Type B pancreatic cell (in vitro differentiated cells): ENCODE measurements around the gene FOXP4. TPM values are rescaled to one million over a fixed set of nuclear protein-coding genes. Genes with fewer than 3 reads are reported as not detected.

Experiments used
- DNase-seq: peaks from one replicate; pipeline ENCODE4 v3.0.0; 2021; ENCODE audit warnings: mixed read lengths; ENCODE audit not compliant: unreplicated experiment; ENCODE audit errors: extremely low spot score
- H3K27ac Mint-ChIP-seq: 2 replicates; pipeline ENCODE4 v1.8.0; 2021; ENCODE audit warnings: mild to moderate bottlenecking, mixed read lengths
- H3K27me3 Mint-ChIP-seq: 2 replicates; pipeline ENCODE4 v1.8.0; 2021; ENCODE audit warnings: mixed read lengths
- H3K36me3 Mint-ChIP-seq: 2 replicates; pipeline ENCODE4 v1.8.0; 2021; ENCODE audit warnings: mixed read lengths
- H3K4me1 Mint-ChIP-seq: one replicate; pipeline ENCODE4 v1.8.0; 2021; ENCODE audit warnings: mixed read lengths; ENCODE audit not compliant: unreplicated experiment
- H3K4me3 Mint-ChIP-seq: 2 replicates; pipeline ENCODE4 v1.8.0; 2021; ENCODE audit warnings: mild to moderate bottlenecking, mixed read lengths
- H3K9me3 Mint-ChIP-seq: 2 replicates; pipeline ENCODE4 v1.8.0; 2021; ENCODE audit warnings: mixed read lengths
- total RNA-seq: library from RNA; stranded (reverse); gene quantifications from 2 replicates; pipeline ENCODE4 v1.2.1, GENCODE V29; 2021; ENCODE audit warnings: low replicate concordance
- TF ChIP-seq, protein P1 (sequence below): fragments of 200-600 bp; sonication (generic); conservative IDR thresholded peaks from 2 replicates; pipeline ENCODE4 v1.5.0; 2021; ENCODE audit warnings: antibody characterized with exemption, mild to moderate bottlenecking

FOXP4 gene
- total RNA-seq, 1 donor from 2014 or later: 100 TPM

GRCh38 chr6:41538556-41539182 lies 7.5 kb upstream of the FOXP4 start:
- Mint-ChIP-seq H3K36me3 (no peaks in the 10 kb centered on the region), H3K4me3 (no peak overlapping the region), H3K9me3 (no peaks in the 10 kb centered on the region), H3K27me3 (peaks cover 6% of the 10 kb centered on the region), H3K4me1 (peaks cover 47% of the 10 kb centered on the region), H3K27ac (no peak overlapping the region)
- TF ChIP-seq, protein P1, sequence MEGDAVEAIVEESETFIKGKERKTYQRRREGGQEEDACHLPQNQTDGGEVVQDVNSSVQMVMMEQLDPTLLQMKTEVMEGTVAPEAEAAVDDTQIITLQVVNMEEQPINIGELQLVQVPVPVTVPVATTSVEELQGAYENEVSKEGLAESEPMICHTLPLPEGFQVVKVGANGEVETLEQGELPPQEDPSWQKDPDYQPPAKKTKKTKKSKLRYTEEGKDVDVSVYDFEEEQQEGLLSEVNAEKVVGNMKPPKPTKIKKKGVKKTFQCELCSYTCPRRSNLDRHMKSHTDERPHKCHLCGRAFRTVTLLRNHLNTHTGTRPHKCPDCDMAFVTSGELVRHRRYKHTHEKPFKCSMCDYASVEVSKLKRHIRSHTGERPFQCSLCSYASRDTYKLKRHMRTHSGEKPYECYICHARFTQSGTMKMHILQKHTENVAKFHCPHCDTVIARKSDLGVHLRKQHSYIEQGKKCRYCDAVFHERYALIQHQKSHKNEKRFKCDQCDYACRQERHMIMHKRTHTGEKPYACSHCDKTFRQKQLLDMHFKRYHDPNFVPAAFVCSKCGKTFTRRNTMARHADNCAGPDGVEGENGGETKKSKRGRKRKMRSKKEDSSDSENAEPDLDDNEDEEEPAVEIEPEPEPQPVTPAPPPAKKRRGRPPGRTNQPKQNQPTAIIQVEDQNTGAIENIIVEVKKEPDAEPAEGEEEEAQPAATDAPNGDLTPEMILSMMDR: no peak
- no peak for DNase-seq

GRCh38 chr6:41539204-41539603 lies 7.0 kb upstream of the FOXP4 start:
- H3K27me3 Mint-ChIP-seq: peaks cover 6% of the 10 kb centered on the region
- no peak for DNase-seq
- H3K9me3 Mint-ChIP-seq: no peaks in the 10 kb centered on the region
- no peak overlapping the region for H3K4me3 Mint-ChIP-seq
- H3K4me1 Mint-ChIP-seq: peaks cover 50% of the 10 kb centered on the region
- TF ChIP-seq, protein P1: no peak
- H3K36me3 Mint-ChIP-seq: no peaks in the 10 kb centered on the region
- H3K27ac Mint-ChIP-seq: no peak overlapping the region

- no peak overlapping the region for H3K4me3 Mint-ChIP-seq
- TF ChIP-seq, protein P1: no peak
- H3K36me3 Mint-ChIP-seq: no peaks in the 10 kb centered on the region
- DNase-seq: no peak
- H3K27ac Mint-ChIP-seq: no peak overlapping the region
- H3K9me3 Mint-ChIP-seq: no peaks in the 10 kb centered on the region
- H3K4me1 Mint-ChIP-seq: peaks cover 64% of the 10 kb centered on the region
- H3K27me3 Mint-ChIP-seq: peaks cover 10% of the 10 kb centered on the region
Observed at GRCh38 chr6:41541364-41541763, 4.8 kb upstream of the FOXP4 start.

DNA sequence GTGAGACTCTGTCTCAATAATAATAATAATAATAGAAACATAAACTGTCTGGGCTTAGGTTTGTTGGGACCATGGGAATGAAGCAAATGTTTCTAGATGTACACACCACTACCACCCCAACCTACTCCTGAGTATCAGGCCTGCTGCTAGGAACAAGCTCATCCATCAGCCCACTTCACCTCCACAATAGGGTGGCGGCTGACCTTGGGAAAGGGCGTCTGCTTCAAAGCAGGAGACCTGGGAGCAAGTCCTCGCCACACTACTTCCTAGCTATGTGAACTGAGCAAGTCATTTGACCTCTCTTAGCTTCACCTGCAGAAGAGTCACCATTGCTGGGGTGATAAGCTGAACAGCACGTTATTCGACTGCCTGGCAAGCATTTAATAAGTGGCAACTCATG lies 3.1 kb upstream of the FOXP4 start:
- Mint-ChIP-seq H3K27ac (no peak overlapping the region), H3K27me3 (peaks cover 10% of the 10 kb centered on the region), H3K9me3 (no peaks in the 10 kb centered on the region), H3K4me3 (peak overlapping the region; percentile 64), H3K4me1 (peaks cover 47% of the 10 kb centered on the region), H3K36me3 (no peaks in the 10 kb centered on the region)
- TF ChIP-seq, protein P1: no peak
- no peak for DNase-seq

GRCh38 chr6:41545247-41545702 lies 906 bp upstream of the FOXP4 start:
- Mint-ChIP-seq H3K36me3 (peaks cover 6% of the 10 kb centered on the region), H3K27me3 (peaks cover 7% of the 10 kb centered on the region), H3K4me3 (peak overlapping the region; percentile 96), H3K27ac (peak overlapping the region; percentile 43), H3K4me1 (peaks cover 45% of the 10 kb centered on the region), H3K9me3 (no peaks in the 10 kb centered on the region)
- TF ChIP-seq, protein P1: no peak
- no peak for DNase-seq
